ENCODE results near the gene SNN. TPM values are rescaled to one million over a fixed set of nuclear protein-coding genes. Genes with fewer than 3 reads are reported as not detected.

SNN gene
- total RNA-seq, 2 experiments from 2014 or later = 21.7 to 23.4 TPM

GRCh38 chr16:11627822-11628457 is 40.3 kb upstream of the SNN start:
- peaks cover 7% of the 10 kb centered on the region for H3K36me3 Mint-ChIP-seq (ENCODE audit: low read depth)
- H3K27me3 Mint-ChIP-seq = no peaks in the 10 kb centered on the region
- peaks cover 55% of the 10 kb centered on the region for H3K4me1 Mint-ChIP-seq
- peaks cover 3% of the 10 kb centered on the region for H3K9me3 Mint-ChIP-seq
- CTCF ChIA-PET = interaction anchor here (0.6 kb wide), 2 partner anchors 92 to 542 kb away, joined by 3 read pairs; no protein-coding TSS in a partner anchor
- H3K27ac Mint-ChIP-seq = no peak overlapping the region
- POLR2A ChIA-PET = interaction anchor here (0.6 kb wide), 1 partner anchor 154 kb away, joined by 4 read pairs; no protein-coding TSS in a partner anchor
- no peak overlapping the region for H3K4me3 Mint-ChIP-seq
- DNase-seq = no peak

GRCh38 chr16:11629071-11630030 is 38.9 kb upstream of the SNN start:
- Mint-ChIP-seq H3K27ac (peak overlapping the region; percentile 72), H3K27me3 (no peaks in the 10 kb centered on the region), H3K9me3 (no peaks in the 10 kb centered on the region), H3K4me1 (peaks cover 53% of the 10 kb centered on the region), H3K4me3 (no peak overlapping the region), H3K36me3 (ENCODE audit: low read depth) (peaks cover 3% of the 10 kb centered on the region)
- ChIA-PET CTCF (interaction anchor here (0.5 to 1.6 kb wide), 6 partner anchors 11 to 84 kb away, joined by 3 to 8 read pairs (median 3); no protein-coding TSS in a partner anchor), POLR2A (no interaction called here)
- DNase-seq = no peak

- CTCF ChIA-PET = interaction anchor here (0.9 to 1.6 kb wide), 5 partner anchors 10 to 100 kb away, joined by 3 to 8 read pairs (median 3); no protein-coding TSS in a partner anchor
- peaks cover 3% of the 10 kb centered on the region for H3K36me3 Mint-ChIP-seq (ENCODE audit: low read depth)
- peaks cover 3% of the 10 kb centered on the region for H3K27me3 Mint-ChIP-seq
- DNase-seq = no peak
- H3K27ac Mint-ChIP-seq = peak overlapping the region; percentile 72
- H3K4me1 Mint-ChIP-seq = peaks cover 44% of the 10 kb centered on the region
- POLR2A ChIA-PET = no interaction called here
- H3K4me3 Mint-ChIP-seq = no peak overlapping the region
- H3K9me3 Mint-ChIP-seq = no peaks in the 10 kb centered on the region
These were observed 38.0 kb upstream of the SNN start for GRCh38 chr16:11630046-11630767.

DNA sequence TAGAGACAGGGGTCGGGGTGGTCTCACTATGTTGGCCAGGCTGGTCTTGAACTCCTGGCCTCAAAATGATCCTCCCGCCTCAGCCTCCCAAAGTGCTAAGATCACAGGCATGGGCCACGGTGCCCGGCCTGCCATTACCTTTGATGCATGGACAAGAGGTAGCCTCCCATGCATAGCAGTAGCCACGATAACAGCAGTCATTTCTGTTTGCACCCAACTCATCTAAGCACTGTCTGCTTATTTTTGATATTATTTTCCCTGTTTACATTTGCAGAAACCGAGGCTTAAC is 37.5 kb upstream of the SNN start:
- POLR2A ChIA-PET = no interaction called here
- DNase-seq = no peak

GRCh38 chr16:11631214-11631613 is 37.0 kb upstream of the SNN start:
- Mint-ChIP-seq H3K27ac (peak overlapping the region; percentile 60), H3K4me1 (peaks cover 36% of the 10 kb centered on the region), H3K9me3 (no peaks in the 10 kb centered on the region), H3K4me3 (no peak overlapping the region), H3K27me3 (peaks cover 6% of the 10 kb centered on the region), H3K36me3 (ENCODE audit: low read depth) (peaks cover 3% of the 10 kb centered on the region)
- ChIA-PET POLR2A (no interaction called here), CTCF (interaction anchor here (0.5 to 1.1 kb wide), 3 partner anchors 15 to 101 kb away, joined by 3 to 5 read pairs (median 4); no protein-coding TSS in a partner anchor)
- no peak for DNase-seq

More for the DNA sequence above, 37.5 kb upstream of the SNN start:
- Mint-ChIP-seq H3K36me3 (ENCODE audit: low read depth) (peaks cover 3% of the 10 kb centered on the region), H3K9me3 (no peaks in the 10 kb centered on the region), H3K4me1 (peaks cover 39% of the 10 kb centered on the region), H3K4me3 (no peak overlapping the region), H3K27me3 (peaks cover 6% of the 10 kb centered on the region), H3K27ac (peak overlapping the region; percentile 31)
- CTCF ChIA-PET = interaction anchor here (0.5 to 1.1 kb wide), 2 partner anchors 14 to 101 kb away, joined by 3 to 5 read pairs; no protein-coding TSS in a partner anchor

- Mint-ChIP-seq H3K27ac (no peak overlapping the region), H3K4me1 (peaks cover 31% of the 10 kb centered on the region), H3K4me3 (no peak overlapping the region), H3K9me3 (no peaks in the 10 kb centered on the region), H3K27me3 (peaks cover 7% of the 10 kb centered on the region), H3K36me3 (ENCODE audit: low read depth) (peaks cover 3% of the 10 kb centered on the region)
- CTCF ChIA-PET = interaction anchor here (0.6 kb wide), 1 partner anchor 23 kb away, joined by 3 read pairs; no protein-coding TSS in a partner anchor
- POLR2A ChIA-PET = interaction anchor here (0.6 kb wide), 1 partner anchor 95 kb away, joined by 3 read pairs; no protein-coding TSS in a partner anchor
- DNase-seq = no peak
These were observed 35.8 kb upstream of the SNN start for GRCh38 chr16:11632455-11632939.

- CTCF ChIA-PET = no interaction called here
- Mint-ChIP-seq H3K27ac (no peak overlapping the region), H3K27me3 (peaks cover 7% of the 10 kb centered on the region), H3K9me3 (no peaks in the 10 kb centered on the region), H3K4me1 (peaks cover 29% of the 10 kb centered on the region), H3K36me3 (ENCODE audit: low read depth) (peaks cover 1% of the 10 kb centered on the region), H3K4me3 (no peak overlapping the region)
- DNase-seq = no peak
- POLR2A ChIA-PET = interaction anchor here (0.6 kb wide), 1 partner anchor 95 kb away, joined by 3 read pairs; no protein-coding TSS in a partner anchor
These were observed 35.1 kb upstream of the SNN start for GRCh38 chr16:11633113-11633512.

GRCh38 chr16:11634312-11634711 is 33.9 kb upstream of the SNN start:
- no peak overlapping the region for H3K4me3 Mint-ChIP-seq
- H3K36me3 Mint-ChIP-seq (ENCODE audit: low read depth) = no peaks in the 10 kb centered on the region
- ChIA-PET CTCF (no interaction called here), POLR2A (no interaction called here)
- DNase-seq = no peak
- no peaks in the 10 kb centered on the region for H3K9me3 Mint-ChIP-seq
- H3K27ac Mint-ChIP-seq = no peak overlapping the region
- peaks cover 12% of the 10 kb centered on the region for H3K27me3 Mint-ChIP-seq
- H3K4me1 Mint-ChIP-seq = peaks cover 23% of the 10 kb centered on the region

DNA sequence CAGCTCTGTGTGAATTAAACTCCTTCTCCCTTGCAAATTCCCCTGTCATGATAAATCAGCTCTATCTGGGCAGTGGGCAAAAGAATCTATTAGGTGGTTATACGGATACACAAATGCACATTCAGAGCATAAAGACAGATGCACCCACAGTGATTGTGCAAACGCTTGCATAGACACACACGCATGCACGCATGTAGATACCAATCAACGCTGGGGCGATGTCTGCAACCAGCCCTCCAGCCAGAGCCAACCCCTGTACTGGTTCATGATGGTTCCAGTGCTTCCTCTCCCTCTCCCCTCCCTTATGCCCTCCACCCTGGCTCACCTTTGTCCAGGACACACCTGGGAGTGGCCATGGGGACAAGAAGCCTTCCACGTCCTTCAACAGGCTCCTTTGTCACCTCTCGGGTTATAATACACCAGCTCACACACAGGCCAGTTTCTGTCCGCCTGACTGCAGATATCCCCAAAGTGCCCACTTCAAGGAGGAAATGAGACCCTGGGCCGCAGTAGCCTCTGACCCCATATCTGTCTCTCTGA is 33.1 kb upstream of the SNN start:
- H3K4me3 Mint-ChIP-seq = no peak overlapping the region
- no peak for DNase-seq
- ChIA-PET CTCF (no interaction called here), POLR2A (no interaction called here)
- H3K9me3 Mint-ChIP-seq = no peaks in the 10 kb centered on the region
- H3K36me3 Mint-ChIP-seq (ENCODE audit: low read depth) = no peaks in the 10 kb centered on the region
- H3K27me3 Mint-ChIP-seq = peaks cover 12% of the 10 kb centered on the region
- no peak overlapping the region for H3K27ac Mint-ChIP-seq
- peaks cover 16% of the 10 kb centered on the region for H3K4me1 Mint-ChIP-seq

GRCh38 chr16:11635679-11636171 is 32.5 kb upstream of the SNN start:
- no peaks in the 10 kb centered on the region for H3K9me3 Mint-ChIP-seq
- CTCF ChIA-PET = interaction anchor here (0.5 to 0.7 kb wide), 2 partner anchors 9 to 75 kb away, joined by 3 read pairs; no protein-coding TSS in a partner anchor
- no peak overlapping the region for H3K27ac Mint-ChIP-seq
- H3K36me3 Mint-ChIP-seq (ENCODE audit: low read depth) = no peaks in the 10 kb centered on the region
- peaks cover 12% of the 10 kb centered on the region for H3K27me3 Mint-ChIP-seq
- DNase-seq = no peak
- no peak overlapping the region for H3K4me3 Mint-ChIP-seq
- POLR2A ChIA-PET = no interaction called here
- H3K4me1 Mint-ChIP-seq = peaks cover 16% of the 10 kb centered on the region

- POLR2A ChIA-PET = no interaction called here
- CTCF ChIA-PET = interaction anchor here (0.5 to 1.6 kb wide), 4 partner anchors 10 to 104 kb away, joined by 3 to 9 read pairs (median 4); no protein-coding TSS in a partner anchor
- peaks cover 12% of the 10 kb centered on the region for H3K27me3 Mint-ChIP-seq
These were observed 32.0 kb upstream of the SNN start for GRCh38 chr16:11636172-11636721.

GRCh38 chr16:11637320-11637719 is 30.9 kb upstream of the SNN start:
- DNase-seq = no peak
- POLR2A ChIA-PET = no interaction called here
- no peak overlapping the region for H3K4me3 Mint-ChIP-seq
- H3K4me1 Mint-ChIP-seq = peaks cover 20% of the 10 kb centered on the region
- H3K27me3 Mint-ChIP-seq = peaks cover 12% of the 10 kb centered on the region
- H3K9me3 Mint-ChIP-seq = no peaks in the 10 kb centered on the region
- CTCF ChIA-PET = interaction anchor here (1.6 kb wide), 2 partner anchors 51 to 105 kb away, joined by 6 to 9 read pairs; no protein-coding TSS in a partner anchor
- H3K36me3 Mint-ChIP-seq (ENCODE audit: low read depth) = no peaks in the 10 kb centered on the region
- no peak overlapping the region for H3K27ac Mint-ChIP-seq

More at GRCh38 chr16:11636172-11636721, 32.0 kb upstream of the SNN start:
- Mint-ChIP-seq H3K4me1 (peaks cover 16% of the 10 kb centered on the region), H3K4me3 (no peak overlapping the region), H3K36me3 (ENCODE audit: low read depth) (no peaks in the 10 kb centered on the region), H3K27ac (no peak overlapping the region), H3K9me3 (no peaks in the 10 kb centered on the region)
- no peak for DNase-seq

All from activated CD4-positive, alpha-beta T cell treated with anti-CD3 and anti-CD28 coated beads, Interleukin-2, amount 10 ng/mL, durations not matched to agents 7 days and 5 days (primary cell).